ENCODE measurements around the gene TNRC6C.

- TF ChIP-seq CTCF (tag by site-specific recombination; IDR thresholded peaks at IDR 0.05) (no peak), ZNF148 (tag by site-specific recombination; IDR thresholded peaks at IDR 0.05; ENCODE audit: borderline replicate concordance) (no peak), ZNF580 (tag by site-specific recombination; IDR thresholded peaks at IDR 0.05) (no peak), ZNF175 (tag by site-specific recombination; IDR thresholded peaks at IDR 0.05) (no peak), ZNF777 (tag by site-specific recombination; IDR thresholded peaks at IDR 0.05; ENCODE audit: borderline replicate concordance) (no peak), ZNF362 (tag by site-specific recombination; IDR thresholded peaks at IDR 0.05) (no peak), ZNF184 (tag by site-specific recombination; IDR thresholded peaks at IDR 0.05) (no peak), TCF7L2 (IDR thresholded peaks at IDR 0.05; ENCODE audit: borderline replicate concordance, low read depth, low read length) (no peak)
Measured at GRCh38 chr17:78062596-78062995, 104.1 kb downstream of the TNRC6C start.

All from HEK293 (cell line).